CD4-positive, alpha-beta T cell treated with Interferon alpha-2 for 1 hour (primary cell): Measurements from ENCODE around the gene PCDHGC5.

Experiments used
- DNase-seq, 2 donors: peaks; one replicate each; pipeline ENCODE4 v3.0.0-alpha.2; 2020 to 2022

PCDHGC5 gene

DNA sequence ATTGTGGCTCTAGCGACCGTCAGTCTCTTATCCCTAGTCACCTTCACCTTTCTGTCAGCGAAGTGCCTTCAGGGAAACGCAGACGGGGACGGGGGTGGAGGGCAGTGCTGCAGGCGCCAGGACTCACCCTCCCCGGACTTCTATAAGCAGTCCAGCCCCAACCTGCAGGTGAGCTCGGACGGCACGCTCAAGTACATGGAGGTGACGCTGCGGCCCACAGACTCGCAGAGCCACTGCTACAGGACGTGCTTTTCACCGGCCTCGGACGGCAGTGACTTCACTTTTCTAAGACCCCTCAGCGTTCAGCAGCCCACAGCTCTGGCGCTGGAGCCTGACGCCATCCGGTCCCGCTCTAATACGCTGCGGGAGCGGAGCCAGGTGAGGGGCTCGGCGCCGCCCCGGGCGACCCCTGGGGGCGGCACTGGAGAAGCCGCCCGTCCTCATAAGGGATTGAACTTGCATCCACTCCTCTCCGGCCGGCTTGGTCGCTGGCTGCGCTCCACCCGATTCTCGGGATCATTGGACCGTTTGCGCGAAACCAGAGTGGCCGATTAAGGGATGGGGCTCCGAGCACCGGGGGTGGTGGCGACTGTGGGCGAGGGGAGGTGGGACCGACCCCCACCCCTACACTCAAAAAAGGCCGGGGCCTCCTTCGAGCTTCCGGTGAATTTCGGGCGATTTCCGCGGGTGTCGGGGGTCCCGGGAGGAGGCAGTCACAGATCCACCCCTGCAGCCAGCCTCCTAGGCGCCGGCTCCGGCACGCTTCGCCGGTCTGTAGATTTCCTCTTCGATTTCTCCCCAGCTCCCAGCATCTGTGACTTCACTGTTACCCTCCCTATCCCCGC, 2.7 kb downstream of the PCDHGC5 start:
- DNase-seq = no peak

DNA sequence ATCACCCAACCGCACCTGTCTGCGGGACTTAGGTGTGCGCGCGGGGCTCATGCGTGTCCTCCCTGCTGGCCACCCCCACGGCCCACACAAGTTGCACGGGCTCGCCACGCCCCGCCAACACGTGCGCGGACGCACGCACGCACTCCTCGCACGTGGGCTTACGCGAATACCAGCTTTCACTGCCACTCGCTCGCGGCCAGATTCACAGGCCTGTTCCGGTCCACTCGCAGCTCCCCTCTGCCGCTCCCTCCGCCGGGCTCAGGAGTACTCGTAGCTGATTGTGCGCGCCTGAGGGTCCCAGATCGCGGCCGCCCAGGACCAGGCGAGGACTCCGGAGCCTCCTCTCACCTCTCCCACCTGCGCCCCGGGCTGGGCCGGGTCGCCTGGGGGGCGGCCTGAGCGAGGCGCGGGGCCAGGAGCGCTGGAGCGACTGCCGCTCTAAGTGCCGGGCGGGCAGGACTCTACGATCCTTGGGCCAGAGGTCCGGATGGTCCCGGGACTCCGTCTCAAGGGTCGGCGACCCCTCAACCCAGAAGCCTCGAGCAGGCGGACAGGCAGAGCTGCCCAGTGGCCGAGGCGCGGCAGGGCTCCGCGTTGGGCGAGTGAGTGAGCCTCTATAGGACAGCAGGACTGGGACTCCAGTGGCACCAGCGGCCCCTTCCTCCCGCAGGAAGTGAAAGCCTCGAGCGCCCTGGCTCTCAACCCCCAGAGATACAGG, 3.4 kb downstream of the PCDHGC5 start:
- no peak for DNase-seq

DNA sequence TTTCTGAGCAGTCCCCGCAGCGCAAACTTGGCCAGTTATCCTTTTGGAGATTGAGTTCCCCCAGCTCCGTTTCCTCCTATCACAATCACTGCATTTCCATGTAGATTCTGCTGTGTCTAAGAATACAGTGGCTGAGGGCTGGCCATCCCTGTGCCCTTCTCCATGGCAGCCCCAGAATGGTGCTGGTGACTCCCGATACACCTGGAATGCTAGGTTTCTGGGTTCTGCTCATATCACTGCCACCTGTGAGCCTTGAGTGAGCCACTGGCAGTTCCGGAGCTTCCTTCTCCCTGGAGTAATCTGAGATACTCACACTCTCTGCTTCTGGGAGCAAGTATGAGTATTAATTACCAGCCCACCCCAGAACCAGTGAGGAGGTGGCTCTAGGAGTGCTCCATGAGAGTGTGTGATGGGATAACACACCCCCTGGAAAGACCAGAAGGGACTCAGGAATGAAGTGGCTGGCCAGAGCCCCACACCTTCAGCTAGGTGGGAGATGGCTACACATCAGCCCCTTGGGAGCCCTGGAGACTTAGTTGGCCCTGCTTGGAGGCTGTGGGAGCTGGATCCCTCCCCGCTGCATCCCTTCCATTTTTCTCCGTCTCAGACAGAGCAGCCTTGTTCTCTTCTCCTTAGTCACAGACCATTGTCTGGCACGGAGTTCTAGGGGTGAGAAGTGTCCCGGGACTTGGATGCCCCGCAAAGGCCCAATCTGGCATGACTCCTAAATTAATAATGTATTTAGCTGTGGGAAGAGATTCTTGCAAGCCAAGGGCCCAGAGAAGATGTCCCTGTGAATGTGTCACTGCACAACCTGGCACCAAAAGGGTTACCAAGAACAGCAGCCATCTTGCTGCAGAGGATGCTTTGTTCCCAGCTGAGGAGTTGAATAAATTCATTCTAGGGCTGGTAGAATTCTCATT, 4.9 kb downstream of the PCDHGC5 start:
- no peak for DNase-seq

GRCh38 chr5:141494761-141495452, 6.0 kb downstream of the PCDHGC5 start:
- no peak for DNase-seq

DNA sequence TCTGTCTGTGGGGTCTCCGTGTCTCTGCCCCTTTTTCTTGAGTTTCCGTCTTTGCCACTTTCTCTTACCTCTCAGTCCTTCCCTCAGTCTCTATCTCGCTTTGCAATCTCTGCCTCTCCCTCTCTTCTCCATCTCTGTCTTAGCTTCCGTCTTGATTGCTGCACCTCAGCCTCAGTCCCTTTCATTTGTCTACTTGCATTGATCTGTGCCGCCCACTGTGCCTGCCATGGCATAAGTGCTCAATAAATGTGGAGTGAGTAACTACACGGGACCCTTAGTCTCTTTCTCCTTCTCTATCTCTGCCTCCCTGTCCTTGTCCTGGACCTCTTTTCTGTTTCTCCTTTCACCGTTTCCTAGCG, 6.6 kb downstream of the PCDHGC5 start:
- no peak for DNase-seq

DNA sequence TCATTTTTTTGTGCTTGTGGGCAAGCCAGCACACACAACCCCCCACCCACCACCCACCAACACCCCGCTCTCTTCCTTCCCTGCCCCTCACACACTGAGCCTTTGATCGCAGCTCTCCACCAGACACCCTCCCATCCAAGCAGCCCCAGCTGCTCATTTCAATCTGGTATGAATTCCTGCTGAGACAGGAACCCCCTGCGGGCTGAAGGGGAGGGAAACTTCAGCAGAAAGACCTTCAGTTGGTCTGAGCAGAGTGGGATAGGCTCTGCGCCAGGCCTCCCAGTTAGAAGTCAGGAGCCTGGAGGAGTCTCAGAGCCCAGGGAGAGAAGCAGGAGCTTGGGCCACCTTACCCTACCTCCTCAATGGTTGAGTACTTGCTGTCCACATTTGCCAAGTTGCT, 7.2 kb downstream of the PCDHGC5 start:
- DNase-seq = no peak

DNA sequence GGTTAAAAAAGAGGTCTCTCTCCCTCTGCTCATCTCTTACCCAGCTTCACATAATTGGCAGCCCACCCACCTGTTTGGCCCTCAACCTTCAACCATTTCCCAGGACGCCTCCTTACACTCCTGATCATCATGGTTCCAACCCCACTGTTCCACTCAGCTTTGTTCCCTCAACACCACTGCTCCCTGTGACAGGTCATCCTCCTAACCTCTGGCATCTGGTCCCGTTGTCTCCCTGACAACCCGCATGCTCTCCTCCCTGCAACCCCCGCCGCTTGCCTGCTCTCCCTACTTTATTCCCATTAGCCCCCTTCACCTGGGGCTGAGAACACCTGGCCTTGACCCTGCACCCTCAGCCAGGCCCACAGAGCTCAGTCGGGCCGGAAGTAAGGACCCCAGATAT, 12.9 kb downstream of the PCDHGC5 start:
- no peak for DNase-seq

- no peak for DNase-seq
Observed at GRCh38 chr5:141503681-141504080, 14.8 kb downstream of the PCDHGC5 start.

DNA sequence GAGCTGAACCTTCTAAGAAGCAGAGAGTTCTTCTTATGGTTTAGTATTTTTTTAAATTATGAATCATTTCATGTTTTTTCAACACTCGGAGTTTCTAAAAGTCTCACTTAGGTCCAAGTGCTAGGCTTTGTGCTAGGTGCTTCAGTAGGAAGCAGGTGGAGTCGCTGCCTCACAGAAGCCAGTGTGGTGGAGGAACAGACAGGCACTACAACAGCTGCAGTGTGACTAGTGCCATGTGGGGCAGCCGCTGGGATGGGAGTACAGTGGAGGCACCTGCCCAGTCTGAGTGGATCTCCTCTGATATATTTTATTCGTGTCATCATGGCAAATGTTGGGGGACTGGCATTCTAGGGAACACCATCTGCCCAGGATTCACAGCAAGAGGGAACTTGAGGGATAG, 15.3 kb downstream of the PCDHGC5 start:
- no peak for DNase-seq

GRCh38 chr5:141506381-141507155, 17.7 kb downstream of the PCDHGC5 start:
- no peak for DNase-seq

DNA sequence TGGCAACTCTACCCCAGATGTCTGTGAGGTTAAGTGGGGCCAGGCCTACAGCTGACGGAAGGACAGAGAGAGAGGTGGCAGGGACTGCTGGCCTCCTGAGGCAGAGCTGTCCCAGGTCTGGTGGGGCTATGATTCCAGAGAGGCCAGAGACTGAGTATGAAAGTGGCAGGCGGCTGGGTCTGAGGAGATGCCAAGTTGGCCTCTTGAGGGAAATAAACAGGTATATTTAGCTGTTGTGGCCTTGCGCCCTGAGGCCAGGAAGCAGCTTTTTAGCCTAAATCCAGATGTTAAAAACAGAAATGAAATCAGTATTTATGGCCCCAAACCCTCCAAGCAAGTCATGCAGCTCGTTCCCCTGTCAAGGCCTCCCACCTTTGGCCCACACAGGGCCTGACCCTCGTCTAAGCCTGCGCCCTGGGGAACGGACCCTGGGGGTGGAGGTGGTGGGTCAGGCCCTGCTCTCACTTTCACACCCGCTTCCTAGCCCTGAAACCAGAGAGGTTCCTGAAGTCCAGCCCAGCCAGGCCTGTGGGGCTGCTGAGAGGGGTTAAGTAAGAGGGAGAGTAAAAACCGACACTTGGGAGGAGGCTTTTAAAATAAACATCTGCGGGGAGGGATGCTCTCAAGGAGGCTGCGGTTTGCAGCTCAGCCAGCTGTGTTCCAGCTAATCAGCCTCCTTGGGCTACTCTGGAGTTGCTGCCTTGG, 18.7 kb downstream of the PCDHGC5 start:
- no peak for DNase-seq

DNA sequence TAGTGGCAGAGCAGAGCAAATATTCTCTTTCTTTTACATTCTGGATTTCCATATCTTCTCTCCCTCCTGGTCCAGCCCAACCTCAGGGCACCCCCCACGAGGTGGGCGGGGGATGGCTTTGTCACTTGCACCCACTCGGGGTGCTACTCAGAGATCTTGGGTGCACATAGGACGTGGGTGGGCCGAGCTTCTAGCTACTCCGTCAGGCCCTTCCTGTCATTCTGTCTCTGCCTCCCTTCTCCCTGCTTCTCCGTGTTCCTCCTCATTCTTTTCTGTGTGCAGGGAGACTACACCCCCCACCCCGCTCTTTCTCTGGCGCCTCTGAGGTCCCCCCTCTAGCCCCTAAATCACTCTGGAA, 19.5 kb downstream of the PCDHGC5 start:
- DNase-seq = no peak

DNA sequence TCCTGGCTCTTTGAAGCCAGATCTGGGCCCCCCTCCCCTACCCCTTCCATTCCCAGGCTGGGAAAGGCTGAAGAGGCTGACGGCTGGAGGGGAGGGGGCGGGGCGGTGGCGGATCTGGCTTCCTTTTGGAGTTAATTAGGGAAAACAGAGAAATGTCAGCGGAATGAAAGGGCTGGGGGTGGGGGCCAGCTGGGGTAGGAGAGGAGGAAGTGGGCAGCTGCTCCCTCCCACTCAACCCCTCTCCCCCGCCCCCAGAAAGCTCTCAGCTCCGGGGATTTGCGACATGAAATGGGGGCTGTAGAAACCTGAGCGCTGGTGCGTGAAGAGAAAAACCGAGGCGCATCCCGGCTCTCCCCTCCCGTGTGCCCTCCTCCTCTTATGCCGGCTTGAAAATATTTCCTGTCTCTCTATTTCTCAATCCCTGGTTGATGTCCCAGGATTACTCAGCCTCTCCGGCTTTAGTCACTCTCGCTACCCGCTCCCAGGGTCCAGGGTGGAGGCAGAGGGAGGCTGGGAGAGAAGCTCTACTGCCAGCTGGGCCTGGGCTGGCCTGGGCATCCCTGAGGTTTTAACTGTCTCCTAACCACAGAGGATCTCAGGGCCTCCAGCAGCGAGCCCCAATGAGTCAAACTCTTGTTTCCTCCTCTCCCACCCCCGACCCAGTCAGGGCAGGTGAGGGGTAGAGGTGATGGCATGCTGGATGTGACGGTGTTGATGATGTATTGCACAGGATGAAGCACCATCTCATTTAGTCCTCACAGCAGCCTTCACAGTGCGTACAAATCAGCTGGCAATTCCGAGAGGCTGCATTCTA, 20.1 kb downstream of the PCDHGC5 start:
- DNase-seq = no peak

DNA sequence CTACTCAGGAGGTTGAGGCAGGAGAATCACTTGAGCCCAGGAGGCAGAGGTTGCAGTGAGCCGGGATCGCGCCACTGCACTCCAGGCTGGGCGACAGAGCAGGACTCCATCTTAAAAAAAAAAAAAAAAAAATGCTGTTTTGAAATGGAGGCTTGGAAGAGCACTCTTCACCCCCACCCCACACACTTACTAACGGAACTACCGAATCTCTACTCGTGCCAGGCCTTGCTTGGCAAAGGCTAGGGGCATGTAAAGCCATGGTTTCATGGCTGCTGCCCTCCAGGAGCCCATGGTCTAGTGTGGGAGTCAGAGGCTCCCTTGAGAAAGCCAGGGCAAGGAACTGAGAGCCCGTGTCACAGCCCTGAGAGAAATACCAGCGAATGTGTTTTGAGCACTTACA, 21.3 kb downstream of the PCDHGC5 start:
- DNase-seq = no peak

- peak in 1 of 2 donors; percentile 39 for DNase-seq
Observed at GRCh38 chr5:141510850-141511601, 22.1 kb downstream of the PCDHGC5 start.

DNA sequence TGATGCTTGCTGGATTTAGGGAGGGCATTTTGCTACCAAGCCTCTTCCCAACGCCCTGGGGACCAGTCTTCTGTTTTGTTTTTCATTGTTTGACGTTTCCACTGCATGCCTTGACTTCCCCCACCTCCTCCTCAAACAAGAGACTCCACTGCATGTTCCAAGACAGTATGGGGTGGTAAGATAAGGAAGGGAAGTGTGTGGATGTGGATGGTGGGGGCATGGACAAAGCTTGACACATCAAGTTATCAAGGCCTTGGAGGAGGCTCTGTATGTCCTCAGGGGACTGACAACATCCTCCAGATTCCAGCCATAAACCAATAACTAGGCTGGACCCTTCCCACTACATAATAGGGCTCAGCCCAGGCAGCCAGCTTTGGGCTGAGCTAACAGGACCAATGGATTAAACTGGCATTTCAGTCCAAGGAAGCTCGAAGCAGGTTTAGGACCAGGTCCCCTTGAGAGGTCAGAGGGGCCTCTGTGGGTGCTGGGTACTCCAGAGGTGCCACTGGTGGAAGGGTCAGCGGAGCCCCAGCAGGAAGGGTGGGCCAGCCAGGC, 23.0 kb downstream of the PCDHGC5 start:
- DNase-seq = no peak

GRCh38 chr5:141512390-141512910, 23.6 kb downstream of the PCDHGC5 start:
- peak; percentile 76 to 85 for DNase-seq

DNA sequence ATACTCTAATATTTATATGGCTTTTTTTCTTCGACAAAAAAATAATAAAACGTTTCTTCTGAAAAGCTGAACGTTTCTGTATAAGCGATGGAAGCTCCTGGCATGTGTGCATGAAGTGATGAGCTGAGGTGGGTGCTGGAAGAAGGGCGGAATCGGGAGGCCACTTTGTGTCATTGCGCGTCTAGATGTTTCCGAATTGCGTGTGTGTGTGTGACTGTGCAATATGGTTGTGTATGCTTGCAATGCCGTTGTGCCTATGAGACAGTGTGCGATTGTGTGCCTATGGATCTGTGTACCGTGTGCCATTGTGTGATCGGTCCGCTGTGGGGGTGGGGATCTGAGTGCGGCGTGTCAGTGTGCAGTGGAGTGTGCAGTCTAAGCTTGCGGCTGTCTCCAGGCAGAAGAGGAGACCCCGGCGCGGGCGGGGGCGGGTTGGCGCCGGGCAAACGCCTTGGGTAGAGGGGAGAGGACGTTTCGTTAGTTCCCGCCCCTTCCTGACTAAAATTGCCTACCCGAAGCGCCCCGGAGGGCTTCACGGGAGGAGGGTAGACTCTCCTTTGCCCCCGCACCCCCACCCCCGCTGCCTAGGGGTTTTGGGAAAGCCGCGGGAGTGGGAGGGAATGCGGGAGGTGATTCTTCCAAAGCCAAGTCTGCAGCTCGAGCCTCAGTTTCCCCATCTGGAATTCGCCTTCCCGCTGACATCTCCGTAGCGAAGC, 24.2 kb downstream of the PCDHGC5 start:
- peak in 1 of 2 donors; percentile 25 for DNase-seq
